HFFc6 (cell line): ENCODE measurements around the gene LRRC71. TPM values are rescaled to one million over a fixed set of nuclear protein-coding genes. Genes with fewer than 3 reads are reported as not detected.

ENCODE experiments used
- DNase-seq: peaks from one replicate; pipeline ENCODE4 v3.0.0-alpha.2; 2018
- H3K27ac Mint-ChIP-seq: 2 replicates; pipeline ENCODE4 v1.8.0; 2020; ENCODE audit warnings: mild to moderate bottlenecking, mixed read lengths
- H3K27me3 Mint-ChIP-seq: 2 replicates; pipeline ENCODE4 v1.8.0; 2021; ENCODE audit warnings: mild to moderate bottlenecking, moderate library complexity, mixed read lengths; ENCODE audit not compliant: insufficient read depth
- H3K36me3 Mint-ChIP-seq: 2 replicates; pipeline ENCODE4 v1.8.0; 2021; ENCODE audit warnings: low read depth, mixed read lengths
- H3K4me1 Mint-ChIP-seq: 2 replicates; pipeline ENCODE4 v1.8.0; 2020; ENCODE audit warnings: low read depth, mixed read lengths
- H3K4me3 Mint-ChIP-seq: 2 replicates; pipeline ENCODE4 v1.8.0; 2020; ENCODE audit warnings: mild to moderate bottlenecking, moderate library complexity, mixed read lengths
- H3K9me3 Mint-ChIP-seq: 2 replicates; pipeline ENCODE4 v1.8.0; 2020; ENCODE audit warnings: mild to moderate bottlenecking, mixed read lengths
- CTCF ChIP-seq: fragments of 200-600 bp; sonication (generic); IDR thresholded peaks from 2 replicates; pipeline ENCODE4 v1.5.0; 2021; ENCODE audit warnings: antibody characterized with exemption, mild to moderate bottlenecking
- total RNA-seq, 6 experiments: library from RNA; stranded (reverse); fragmentation: NEBNext Ultra II Directional; extraction: Animal tissue kit (Norgen Biotek cat#: 25700); gene quantifications; 2 replicates in 1 of 6; 3 replicates in 5 of 6; pipeline ENCODE4 v1.2.3, GENCODE V29; 2021

Gene LRRC71
- total RNA-seq, 6 experiments from 2014 or later, result 0.13 to 0.46 (median 0.41) TPM; not detected in 2

GRCh38 chr1:156942576-156942975 lies 22.1 kb downstream of the LRRC71 start:
- Mint-ChIP-seq H3K9me3 (no peaks in the 10 kb centered on the region), H3K4me1 (no peaks in the 10 kb centered on the region), H3K27ac (no peak overlapping the region), H3K36me3 (peaks cover 35% of the 10 kb centered on the region), H3K4me3 (no peak overlapping the region), H3K27me3 (peaks cover 5% of the 10 kb centered on the region)
- no peak for DNase-seq
- no peak for TF ChIP-seq CTCF

GRCh38 chr1:156943756-156944155 lies 23.3 kb downstream of the LRRC71 start:
- Mint-ChIP-seq H3K27ac (no peak overlapping the region), H3K36me3 (peaks cover 35% of the 10 kb centered on the region), H3K4me3 (no peak overlapping the region), H3K27me3 (peaks cover 4% of the 10 kb centered on the region), H3K4me1 (no peaks in the 10 kb centered on the region), H3K9me3 (no peaks in the 10 kb centered on the region)
- no peak for TF ChIP-seq CTCF
- DNase-seq, result no peak

GRCh38 chr1:156944268-156944667 lies 23.8 kb downstream of the LRRC71 start:
- TF ChIP-seq CTCF, result no peak
- H3K27me3 Mint-ChIP-seq, result no peaks in the 10 kb centered on the region
- peaks cover 35% of the 10 kb centered on the region for H3K36me3 Mint-ChIP-seq
- no peak overlapping the region for H3K27ac Mint-ChIP-seq
- DNase-seq, result no peak
- H3K4me1 Mint-ChIP-seq, result no peaks in the 10 kb centered on the region
- no peak overlapping the region for H3K4me3 Mint-ChIP-seq
- no peaks in the 10 kb centered on the region for H3K9me3 Mint-ChIP-seq

- H3K36me3 Mint-ChIP-seq, result peaks cover 35% of the 10 kb centered on the region
- H3K27me3 Mint-ChIP-seq, result no peaks in the 10 kb centered on the region
These were observed 24.4 kb downstream of the LRRC71 start for GRCh38 chr1:156944848-156945247.

GRCh38 chr1:156945881-156946661 lies 25.6 kb downstream of the LRRC71 start:
- no peak for DNase-seq
- Mint-ChIP-seq H3K27me3 (no peaks in the 10 kb centered on the region), H3K27ac (no peak overlapping the region), H3K36me3 (peaks cover 32% of the 10 kb centered on the region), H3K4me1 (no peaks in the 10 kb centered on the region), H3K9me3 (no peaks in the 10 kb centered on the region), H3K4me3 (no peak overlapping the region)
- no peak for TF ChIP-seq CTCF

More at GRCh38 chr1:156944848-156945247, 24.4 kb downstream of the LRRC71 start:
- no peak for DNase-seq
- Mint-ChIP-seq H3K9me3 (no peaks in the 10 kb centered on the region), H3K4me1 (no peaks in the 10 kb centered on the region), H3K4me3 (no peak overlapping the region), H3K27ac (no peak overlapping the region)
- no peak for TF ChIP-seq CTCF
